ENCODE measurements around the gene SLC7A14.

DNA sequence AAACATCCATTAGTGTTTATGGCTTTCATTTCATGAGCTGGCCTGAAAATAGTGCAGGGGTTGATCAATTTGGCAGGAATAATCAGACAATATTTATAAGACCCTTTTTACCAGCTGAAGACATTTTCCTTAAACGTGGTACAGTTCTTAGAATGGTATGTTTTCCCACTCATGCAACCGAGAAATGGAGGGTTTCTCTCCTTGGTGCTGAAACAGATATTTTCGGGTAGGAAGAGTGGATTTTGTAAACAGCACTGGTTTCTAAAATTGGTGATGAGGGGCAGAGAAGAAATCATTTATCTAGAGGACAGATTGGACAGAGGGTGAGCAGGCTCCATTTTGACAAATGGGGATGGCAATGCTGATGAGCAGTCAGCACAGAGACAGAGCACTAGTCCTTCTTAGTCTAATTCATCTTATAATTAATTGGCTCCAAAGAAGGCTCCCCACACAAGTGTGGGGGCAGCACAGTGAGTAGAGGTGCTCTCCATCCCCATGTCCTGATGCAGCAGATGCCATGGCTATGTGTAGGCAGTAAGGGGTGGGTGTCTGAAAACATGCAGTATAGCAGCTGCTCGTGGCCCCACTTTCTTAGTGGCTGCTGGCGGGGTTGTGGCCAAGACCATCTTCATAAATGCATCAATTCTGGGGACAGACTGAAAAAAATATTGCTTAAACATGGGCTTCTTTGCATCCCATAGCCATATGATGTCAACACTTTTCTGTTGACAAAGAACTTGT lies 18.1 kb upstream of the SLC7A14 start:
- TF ChIP-seq CTCF (IDR thresholded peaks at IDR 0.05; ENCODE audit: borderline replicate concordance, extremely low read depth, low read length, poor library complexity, severe bottlenecking): no peak
- no peak for TF ChIP-seq EZH2 (IDR thresholded peaks at IDR 0.05; ENCODE audit: borderline replicate concordance, low read depth, low read length, severe bottlenecking)
